Hematopoietic multipotent progenitor cell treated with erythropoietin and hydrocortisone succinate and interleukin-3 and kit ligand, for 8 days (in vitro differentiated cells): ENCODE measurements around the gene FOXG1.

ENCODE experiments used
- DNase-seq: peaks from one replicate; pipeline ENCODE4 v3.0.0-alpha.2; 2015

FOXG1 gene

GRCh38 chr14:28762303-28762954 is 4.2 kb upstream of the FOXG1 start:
- DNase-seq, result no peak

- DNase-seq, result no peak
Measured at GRCh38 chr14:28762955-28763326, 3.6 kb upstream of the FOXG1 start.

- no peak for DNase-seq
Measured at GRCh38 chr14:28763751-28764256, 2.8 kb upstream of the FOXG1 start.

- no peak for DNase-seq
Measured at GRCh38 chr14:28764257-28765160, 2.1 kb upstream of the FOXG1 start.

GRCh38 chr14:28765169-28765830 is 1.3 kb upstream of the FOXG1 start:
- DNase-seq, result no peak

- no peak for DNase-seq
Measured at GRCh38 chr14:28765831-28766468, 637 bp upstream of the FOXG1 start.

- no peak for DNase-seq
Measured at GRCh38 chr14:28767030-28767852, 654 bp downstream of the FOXG1 start.

- DNase-seq, result no peak
Measured at GRCh38 chr14:28767853-28768741, 1.5 kb downstream of the FOXG1 start.

- DNase-seq, result no peak
Measured at GRCh38 chr14:28769276-28769880, 2.8 kb downstream of the FOXG1 start.

GRCh38 chr14:28770061-28770460 is 3.5 kb downstream of the FOXG1 start:
- DNase-seq, result no peak

GRCh38 chr14:28770630-28771029 is 4.0 kb downstream of the FOXG1 start:
- no peak for DNase-seq

- no peak for DNase-seq
Measured at GRCh38 chr14:28771168-28771567, 4.6 kb downstream of the FOXG1 start.

- DNase-seq, result no peak
Measured at GRCh38 chr14:28772613-28773012, 6.0 kb downstream of the FOXG1 start.

- DNase-seq, result no peak
Measured at GRCh38 chr14:28773176-28773575, 6.6 kb downstream of the FOXG1 start.

- DNase-seq, result no peak
Measured at GRCh38 chr14:28773861-28774691, 7.5 kb downstream of the FOXG1 start.

GRCh38 chr14:28774764-28775735 is 8.5 kb downstream of the FOXG1 start:
- no peak for DNase-seq

- DNase-seq, result no peak
Measured at GRCh38 chr14:28776482-28777266, 10.1 kb downstream of the FOXG1 start.
